SK-N-SH treated with all-trans-retinoic acid at 6 μM for 48 hours (cell line): Measurements from ENCODE around the gene POU5F1.

Source experiments
- ATAC-seq: fragments of 200-7000 bp; cut with Tn5 transposase; 3 replicates; pipeline ENCODE4 v1.9.1; 2020; ENCODE audit warnings: mild to moderate bottlenecking, moderate library complexity
- ARNTL ChIP-seq: fragments of 450-650 bp; formaldehyde crosslinking; IDR thresholded peaks from 2 replicates; pipeline ENCODE4 v1.5.0; 2020; ENCODE audit warnings: low read depth, mild to moderate bottlenecking, moderate library complexity, borderline replicate concordance
- BACH2 ChIP-seq: fragments of 250-450 bp; sonication (Bioruptor Pico); IDR thresholded peaks from 2 replicates; pipeline ENCODE4 v1.9.0; 2021; ENCODE audit warnings: mild to moderate bottlenecking, borderline replicate concordance
- CSDC2 ChIP-seq: fragments of 250-450 bp; sonication (Bioruptor Pico); IDR thresholded peaks from 2 replicates; pipeline ENCODE4 v1.5.0; 2020; ENCODE audit warnings: mild to moderate bottlenecking, moderate library complexity
- CSRNP3 ChIP-seq: fragments of 250-450 bp; sonication (Bioruptor Pico); IDR thresholded peaks from 2 replicates; pipeline ENCODE4 v1.5.1; 2021; ENCODE audit warnings: mild to moderate bottlenecking, moderate library complexity
- ESRRG ChIP-seq: fragments of 250-450 bp; sonication (Bioruptor Pico); IDR thresholded peaks from 2 replicates; pipeline ENCODE4 v1.6.1; 2021; ENCODE audit warnings: mild to moderate bottlenecking
- GLIS3 ChIP-seq: fragments of 250-450 bp; sonication (Bioruptor Pico); IDR thresholded peaks from 2 replicates; pipeline ENCODE4 v1.5.0; 2020; ENCODE audit warnings: mild to moderate bottlenecking, moderate library complexity
- ISL1 ChIP-seq: fragments of 250-450 bp; sonication (Bioruptor Pico); IDR thresholded peaks from 2 replicates; pipeline ENCODE4 v2.1.2; 2022; ENCODE audit warnings: mild to moderate bottlenecking, moderate library complexity
- OSR1 ChIP-seq: fragments of 250-450 bp; sonication (Bioruptor Pico); IDR thresholded peaks from 2 replicates; pipeline ENCODE4 v1.8.0; 2022; ENCODE audit warnings: moderate library complexity, mild to moderate bottlenecking, inconsistent platforms
- POU6F1 ChIP-seq: fragments of 250-450 bp; sonication (Bioruptor Pico); IDR thresholded peaks from 2 replicates; pipeline ENCODE4 v1.8.0; 2021; ENCODE audit warnings: low read depth, mild to moderate bottlenecking, moderate library complexity, borderline replicate concordance
- PPARA ChIP-seq: fragments of 250-450 bp; sonication (Bioruptor Pico); IDR thresholded peaks from 2 replicates; pipeline ENCODE4 v1.5.0; 2020; ENCODE audit warnings: mild to moderate bottlenecking, borderline replicate concordance
- SNAI2 ChIP-seq: fragments of 250-450 bp; sonication (Bioruptor Pico); IDR thresholded peaks from 2 replicates; pipeline ENCODE4 v1.5.0; 2020; ENCODE audit warnings: mild to moderate bottlenecking, moderate library complexity
- TCF4 ChIP-seq: fragments of 250-450 bp; sonication (Bioruptor Pico); IDR thresholded peaks from 2 replicates; pipeline ENCODE4 v1.8.0; 2021; ENCODE audit warnings: mild to moderate bottlenecking, moderate library complexity, borderline replicate concordance
- TOX ChIP-seq: fragments of 250-450 bp; sonication (Bioruptor Pico); IDR thresholded peaks from 2 replicates; pipeline ENCODE4 v1.8.0; 2021; ENCODE audit warnings: mild to moderate bottlenecking, moderate library complexity, borderline replicate concordance
- TSHZ2 ChIP-seq: fragments of 250-450 bp; sonication (Bioruptor Pico); IDR thresholded peaks from 2 replicates; pipeline ENCODE4 v1.5.0; 2020; ENCODE audit warnings: mild to moderate bottlenecking, moderate library complexity
- ZC3H10 ChIP-seq: fragments of 250-450 bp; sonication (Bioruptor Pico); IDR thresholded peaks from 2 replicates; pipeline ENCODE4 v1.5.1; 2021; ENCODE audit warnings: mild to moderate bottlenecking, moderate library complexity
- ZFP3 ChIP-seq: fragments of 250-450 bp; sonication (Bioruptor Pico); IDR thresholded peaks from 2 replicates; pipeline ENCODE4 v1.5.0; 2020; ENCODE audit warnings: mild to moderate bottlenecking, moderate library complexity
- ZNF565 ChIP-seq: fragments of 450-650 bp; formaldehyde crosslinking; conservative IDR thresholded peaks from 2 replicates; pipeline ENCODE4 v1.5.0; 2020; ENCODE audit warnings: low read depth, mild to moderate bottlenecking, moderate library complexity
- ZNF8 ChIP-seq: fragments of 450-650 bp; formaldehyde crosslinking; IDR thresholded peaks from 2 replicates; pipeline ENCODE4 v1.5.0; 2020; ENCODE audit warnings: mild to moderate bottlenecking, moderate library complexity
- TF ChIP-seq, protein P1 (sequence below): fragments of 250-450 bp; sonication (Bioruptor Pico); IDR thresholded peaks from 2 replicates; pipeline ENCODE4 v1.5.1; 2020; ENCODE audit warnings: low read depth, mild to moderate bottlenecking, moderate library complexity

POU5F1 gene

GRCh38 chr6:31210123-31210522 is 39.6 kb upstream of the POU5F1 start:
- TF ChIP-seq ISL1 (no peak), CSDC2 (CRISPR knock-in tag) (no peak), ESRRG (CRISPR knock-in tag) (no peak), PPARA (CRISPR knock-in tag) (no peak), TCF4 (CRISPR knock-in tag) (no peak)
- no peak for ATAC-seq

- TF ChIP-seq TOX: no peak
- TF ChIP-seq ESRRG (CRISPR knock-in tag): no peak
- TF ChIP-seq ZFP3: no peak
- TF ChIP-seq, protein P1, sequence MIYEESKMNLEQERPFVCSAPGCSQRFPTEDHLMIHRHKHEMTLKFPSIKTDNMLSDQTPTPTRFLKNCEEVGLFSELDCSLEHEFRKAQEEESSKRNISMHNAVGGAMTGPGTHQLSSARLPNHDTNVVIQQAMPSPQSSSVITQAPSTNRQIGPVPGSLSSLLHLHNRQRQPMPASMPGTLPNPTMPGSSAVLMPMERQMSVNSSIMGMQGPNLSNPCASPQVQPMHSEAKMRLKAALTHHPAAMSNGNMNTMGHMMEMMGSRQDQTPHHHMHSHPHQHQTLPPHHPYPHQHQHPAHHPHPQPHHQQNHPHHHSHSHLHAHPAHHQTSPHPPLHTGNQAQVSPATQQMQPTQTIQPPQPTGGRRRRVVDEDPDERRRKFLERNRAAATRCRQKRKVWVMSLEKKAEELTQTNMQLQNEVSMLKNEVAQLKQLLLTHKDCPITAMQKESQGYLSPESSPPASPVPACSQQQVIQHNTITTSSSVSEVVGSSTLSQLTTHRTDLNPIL (CRISPR knock-in tag): no peak
- no peak for TF ChIP-seq OSR1 (CRISPR knock-in tag)
- no peak for TF ChIP-seq TCF4 (CRISPR knock-in tag)
- TF ChIP-seq ZC3H10 (CRISPR knock-in tag): no peak
- TF ChIP-seq, all 23 proteins: peak for 0
- ATAC-seq: no peak
Observed at GRCh38 chr6:31209137-31209536, 38.7 kb upstream of the POU5F1 start.

GRCh38 chr6:31208506-31208905 is 38.0 kb upstream of the POU5F1 start:
- TF ChIP-seq GLIS3 (CRISPR knock-in tag) (no peak), ZNF8 (CRISPR knock-in tag) (no peak), ESRRG (CRISPR knock-in tag) (no peak), POU6F1 (CRISPR knock-in tag) (no peak), PPARA (CRISPR knock-in tag) (no peak), TCF4 (CRISPR knock-in tag) (no peak), OSR1 (CRISPR knock-in tag) (no peak), ZNF565 (CRISPR knock-in tag) (no peak), BACH2 (no peak), ARNTL (no peak), CSRNP3 (CRISPR knock-in tag) (no peak), ZC3H10 (CRISPR knock-in tag) (no peak), SNAI2 (no peak), TOX (no peak), ISL1 (no peak)
- ATAC-seq: no peak

- no peak for ATAC-seq
- no peak for TF ChIP-seq TSHZ2 (CRISPR knock-in tag)
- no peak for TF ChIP-seq ZNF565 (CRISPR knock-in tag)
- no peak for TF ChIP-seq ZFP3
- TF ChIP-seq POU6F1 (CRISPR knock-in tag): no peak
- no peak for TF ChIP-seq ARNTL
- TF ChIP-seq, protein P1 (CRISPR knock-in tag): no peak
- TF ChIP-seq CSDC2 (CRISPR knock-in tag): no peak
- TF ChIP-seq, all 23 proteins: peak for 0
Observed at GRCh38 chr6:31205638-31206037, 35.2 kb upstream of the POU5F1 start.
